OCI-LY1 (cell line): ENCODE measurements around the gene ASIC4.

ENCODE experiments used
- H2AFZ ChIP-seq: fragments of 200-600 bp; sonication (generic), shearing (Covaris generic); 2 replicates; pipeline ENCODE4 v1.6.0; 2014; ENCODE audit warnings: antibody characterized with exemption, mild to moderate bottlenecking, low read length
- H3F3A ChIP-seq: fragments of 200-600 bp; sonication (generic), shearing (Covaris generic); 2 replicates; pipeline ENCODE4 v1.6.0; 2014; ENCODE audit warnings: mild to moderate bottlenecking, antibody characterized with exemption, low read length, moderate library complexity; ENCODE audit not compliant: insufficient read depth
- H3K27ac ChIP-seq: fragments of 200-600 bp; sonication (generic); 2 replicates; pipeline ENCODE4 v1.5.1; 2014; ENCODE audit warnings: low read length, mixed run types, mild to moderate bottlenecking, low read depth; ENCODE audit not compliant: poor library complexity, severe bottlenecking
- H3K27me3 ChIP-seq: fragments of 200-600 bp; sonication (generic); 2 replicates; pipeline ENCODE4 v1.6.0; 2014; ENCODE audit warnings: antibody characterized with exemption, mild to moderate bottlenecking, low read length, moderate library complexity; ENCODE audit not compliant: insufficient read depth
- H3K36me3 ChIP-seq: fragments of 200-600 bp; sonication (generic); 2 replicates; pipeline ENCODE4 v1.6.1; 2014; ENCODE audit warnings: mild to moderate bottlenecking, antibody characterized with exemption, low read length, moderate library complexity, mixed read lengths; ENCODE audit not compliant: insufficient read depth
- H3K4me1 ChIP-seq: fragments of 200-600 bp; sonication (generic); 2 replicates; pipeline ENCODE4 v1.5.1; 2014; ENCODE audit warnings: mild to moderate bottlenecking, low read length, moderate library complexity; ENCODE audit not compliant: insufficient read depth, severe bottlenecking
- H3K4me2 ChIP-seq: fragments of 200-600 bp; sonication (generic), shearing (Covaris generic); 2 replicates; pipeline ENCODE4 v1.6.1; 2014; ENCODE audit warnings: low read length
- H3K4me3 ChIP-seq: fragments of 200-600 bp; sonication (generic); 2 replicates; pipeline ENCODE4 v1.5.1; 2014; ENCODE audit warnings: low read length, low read depth, mild to moderate bottlenecking, mixed read lengths; ENCODE audit not compliant: poor library complexity, severe bottlenecking
- H3K79me2 ChIP-seq: fragments of 200-600 bp; shearing (Covaris generic); 2 replicates; pipeline ENCODE4 v1.6.1; 2016; ENCODE audit warnings: mixed run types, low read length, mixed read lengths; ENCODE audit not compliant: insufficient read depth
- H3K9ac ChIP-seq: fragments of 200-600 bp; sonication (generic), shearing (Covaris generic); 2 replicates; pipeline ENCODE4 v1.6.1; 2014; ENCODE audit warnings: mild to moderate bottlenecking, low read length, mixed read lengths
- H3K9me2 ChIP-seq: fragments of 200-600 bp; sonication (generic), shearing (Covaris generic); 2 replicates; pipeline ENCODE4 v1.6.1; 2014; ENCODE audit warnings: low read depth, mild to moderate bottlenecking, low read length, mixed read lengths
- H3K9me3 ChIP-seq: fragments of 200-600 bp; shearing (Covaris generic); 2 replicates; pipeline ENCODE4 v1.6.1; 2014; ENCODE audit warnings: low read length, mixed read lengths
- H4K20me1 ChIP-seq: fragments of 200-600 bp; sonication (generic), shearing (Covaris generic); 2 replicates; pipeline ENCODE4 v1.6.0; 2016; ENCODE audit warnings: mild to moderate bottlenecking, low read length; ENCODE audit not compliant: insufficient read depth
- EZH2 ChIP-seq: fragments of 200-600 bp; sonication (generic), shearing (Covaris generic); IDR thresholded peaks from 2 replicates; pipeline ENCODE4 v1.8.0; 2017; ENCODE audit warnings: borderline replicate concordance, mixed run types, mild to moderate bottlenecking, antibody characterized with exemption, low read length, moderate library complexity, mixed read lengths
- TF ChIP-seq, protein P1 (sequence below): fragments of 200-600 bp; sonication (generic), shearing (Covaris generic); IDR thresholded peaks from 2 replicates; pipeline ENCODE4 v1.5.1; 2017; ENCODE audit warnings: mild to moderate bottlenecking, antibody characterized with exemption, low read length, moderate library complexity, mixed read lengths

The ASIC4 gene

DNA sequence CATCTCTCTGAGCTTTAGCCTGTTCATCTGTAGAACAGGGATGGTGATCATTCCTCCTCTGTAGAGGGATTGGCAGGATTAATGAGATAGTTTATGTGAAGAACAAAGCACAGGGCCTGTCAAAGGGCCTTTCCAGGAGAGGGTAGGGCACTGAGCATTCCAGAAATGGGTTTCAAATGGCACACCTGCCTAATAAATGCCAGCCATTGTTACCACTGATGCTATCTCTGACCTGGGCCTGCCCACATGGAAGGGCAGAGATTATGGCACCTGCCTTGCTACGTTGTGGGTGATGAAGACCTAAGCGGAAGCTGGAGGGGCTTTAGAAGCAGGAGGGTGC, 46.6 kb upstream of the ASIC4 start:
- H3K9me3 ChIP-seq: no peaks in the 10 kb centered on the region
- no peaks in the 10 kb centered on the region; the same call in none of the 2 replicates for H3K27me3 ChIP-seq
- no peak for TF ChIP-seq EZH2
- TF ChIP-seq, protein P1, sequence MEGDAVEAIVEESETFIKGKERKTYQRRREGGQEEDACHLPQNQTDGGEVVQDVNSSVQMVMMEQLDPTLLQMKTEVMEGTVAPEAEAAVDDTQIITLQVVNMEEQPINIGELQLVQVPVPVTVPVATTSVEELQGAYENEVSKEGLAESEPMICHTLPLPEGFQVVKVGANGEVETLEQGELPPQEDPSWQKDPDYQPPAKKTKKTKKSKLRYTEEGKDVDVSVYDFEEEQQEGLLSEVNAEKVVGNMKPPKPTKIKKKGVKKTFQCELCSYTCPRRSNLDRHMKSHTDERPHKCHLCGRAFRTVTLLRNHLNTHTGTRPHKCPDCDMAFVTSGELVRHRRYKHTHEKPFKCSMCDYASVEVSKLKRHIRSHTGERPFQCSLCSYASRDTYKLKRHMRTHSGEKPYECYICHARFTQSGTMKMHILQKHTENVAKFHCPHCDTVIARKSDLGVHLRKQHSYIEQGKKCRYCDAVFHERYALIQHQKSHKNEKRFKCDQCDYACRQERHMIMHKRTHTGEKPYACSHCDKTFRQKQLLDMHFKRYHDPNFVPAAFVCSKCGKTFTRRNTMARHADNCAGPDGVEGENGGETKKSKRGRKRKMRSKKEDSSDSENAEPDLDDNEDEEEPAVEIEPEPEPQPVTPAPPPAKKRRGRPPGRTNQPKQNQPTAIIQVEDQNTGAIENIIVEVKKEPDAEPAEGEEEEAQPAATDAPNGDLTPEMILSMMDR: no peak
- H3K4me3 ChIP-seq: no peak overlapping the region
- H3K36me3 ChIP-seq: no peaks in the 10 kb centered on the region
- no peak overlapping the region for H3K9ac ChIP-seq
- no peak overlapping the region for H3K4me2 ChIP-seq
- no peaks in the 10 kb centered on the region for H3K9me2 ChIP-seq
- no peaks in the 10 kb centered on the region for H3K4me1 ChIP-seq
- H4K20me1 ChIP-seq: no peaks in the 10 kb centered on the region
- H3K79me2 ChIP-seq: no peaks in the 10 kb centered on the region
- no peaks in the 10 kb centered on the region for H3F3A ChIP-seq
- H2AFZ ChIP-seq: no peak overlapping the region
- H3K27ac ChIP-seq: no peak overlapping the region

DNA sequence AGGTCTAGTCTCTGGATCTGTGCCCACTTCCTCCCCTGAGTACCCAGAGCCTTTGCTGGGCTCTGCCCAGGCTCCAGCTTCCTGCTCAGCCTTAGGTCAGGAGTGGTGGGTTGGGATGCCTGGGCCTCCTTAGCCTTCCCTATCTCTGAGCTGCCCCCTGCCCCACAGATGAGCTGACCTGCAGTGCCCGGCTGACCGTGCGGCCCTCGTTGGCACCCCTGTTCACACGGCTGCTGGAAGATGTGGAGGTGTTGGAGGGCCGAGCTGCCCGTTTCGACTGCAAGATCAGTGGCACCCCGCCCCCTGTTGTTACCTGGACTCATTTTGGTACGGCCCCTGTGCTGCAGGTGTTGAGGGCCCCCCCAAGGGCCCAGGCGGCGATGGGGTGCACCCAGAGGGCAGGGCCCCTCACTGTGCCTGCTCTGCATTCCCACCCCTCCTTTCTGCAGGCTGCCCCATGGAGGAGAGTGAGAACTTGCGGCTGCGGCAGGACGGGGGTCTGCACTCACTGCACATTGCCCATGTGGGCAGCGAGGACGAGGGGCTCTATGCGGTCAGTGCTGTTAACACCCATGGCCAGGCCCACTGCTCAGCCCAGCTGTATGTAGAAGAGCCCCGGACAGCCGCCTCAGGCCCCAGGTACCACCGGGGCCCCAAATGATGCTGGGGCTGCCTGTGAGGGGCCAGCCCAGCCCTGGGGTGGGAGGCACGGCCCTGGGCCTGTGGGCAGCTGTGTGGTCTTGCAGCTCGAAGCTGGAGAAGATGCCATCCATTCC, 45.7 kb upstream of the ASIC4 start:
- H4K20me1 ChIP-seq: no peaks in the 10 kb centered on the region
- H3K36me3 ChIP-seq: no peaks in the 10 kb centered on the region

DNA sequence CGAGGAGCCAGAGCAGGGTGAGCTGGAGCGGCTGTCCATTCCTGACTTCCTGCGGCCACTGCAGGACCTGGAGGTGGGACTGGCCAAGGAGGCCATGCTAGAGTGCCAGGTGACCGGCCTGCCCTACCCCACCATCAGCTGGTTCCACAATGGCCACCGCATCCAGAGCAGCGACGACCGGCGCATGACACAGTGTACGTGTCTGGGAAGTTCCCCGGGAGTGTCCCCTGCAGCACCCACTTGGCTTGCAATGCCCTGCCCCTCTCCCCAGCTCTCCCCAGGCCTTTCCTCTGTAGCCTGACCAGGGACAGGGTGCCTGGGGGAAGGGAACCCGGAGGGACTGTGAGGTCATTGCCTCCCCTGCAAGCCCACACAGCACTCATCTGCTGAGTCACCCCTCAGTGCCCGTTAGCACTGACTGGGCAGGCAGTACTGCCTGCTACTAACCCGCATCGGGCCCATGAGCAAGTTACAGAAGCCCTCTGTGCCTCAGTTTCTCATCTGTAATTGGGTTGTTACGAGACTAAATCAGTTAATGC, 45.0 kb upstream of the ASIC4 start:
- no peaks in the 10 kb centered on the region for H4K20me1 ChIP-seq
- no peak overlapping the region for H2AFZ ChIP-seq
- no peaks in the 10 kb centered on the region; the same call in none of the 2 replicates for H3K27me3 ChIP-seq
- no peak overlapping the region for H3K9ac ChIP-seq
- TF ChIP-seq EZH2: no peak
- TF ChIP-seq, protein P1: no peak
- no peak overlapping the region for H3K27ac ChIP-seq
- H3K36me3 ChIP-seq: no peaks in the 10 kb centered on the region
- H3K4me3 ChIP-seq: no peak overlapping the region
- H3K9me2 ChIP-seq: no peaks in the 10 kb centered on the region
- H3K9me3 ChIP-seq: no peaks in the 10 kb centered on the region
- no peak overlapping the region for H3K4me2 ChIP-seq
- H3K79me2 ChIP-seq: no peaks in the 10 kb centered on the region
- no peaks in the 10 kb centered on the region for H3F3A ChIP-seq
- H3K4me1 ChIP-seq: no peaks in the 10 kb centered on the region

More for the DNA sequence above, 45.7 kb upstream of the ASIC4 start:
- Histone ChIP-seq H3F3A (no peaks in the 10 kb centered on the region), H3K9ac (no peak overlapping the region), H3K9me2 (no peaks in the 10 kb centered on the region), H3K9me3 (no peaks in the 10 kb centered on the region), H3K4me3 (no peak overlapping the region), H2AFZ (no peak overlapping the region), H3K27ac (no peak overlapping the region), H3K27me3 (no peaks in the 10 kb centered on the region; the same call in none of the 2 replicates), H3K79me2 (no peaks in the 10 kb centered on the region), H3K4me2 (no peak overlapping the region), H3K4me1 (no peaks in the 10 kb centered on the region)
- TF ChIP-seq EZH2: no peak
- TF ChIP-seq, protein P1: no peak
